Measurements from ENCODE around the gene XPO6.

XPO6 gene

GRCh38 chr16:28086186-28087139 lies 125.3 kb downstream of the XPO6 start:
- DNase-seq: no peak
- H3K9me3 ChIP-seq: no peaks in the 10 kb centered on the region
- no peaks in the 10 kb centered on the region for H3K4me1 ChIP-seq
- H3K4me3 ChIP-seq (ENCODE audit: low read depth, low read length): no peak overlapping the region
- no peak for TF ChIP-seq CTCF (IDR thresholded peaks at IDR 0.05; ENCODE audit: low read depth, low read length)
- no peaks in the 10 kb centered on the region for H3K27me3 ChIP-seq
- no peaks in the 10 kb centered on the region for H3K36me3 ChIP-seq

- DNase-seq: no peak
- no peaks in the 10 kb centered on the region for H3K27me3 ChIP-seq
- no peaks in the 10 kb centered on the region for H3K9me3 ChIP-seq
- no peaks in the 10 kb centered on the region for H3K4me1 ChIP-seq
- TF ChIP-seq CTCF (IDR thresholded peaks at IDR 0.05; ENCODE audit: low read depth, low read length): no peak
- no peaks in the 10 kb centered on the region for H3K36me3 ChIP-seq
- no peak overlapping the region for H3K4me3 ChIP-seq (ENCODE audit: low read depth, low read length)
Measured at GRCh38 chr16:28085389-28086171, 126.2 kb downstream of the XPO6 start.

GRCh38 chr16:28084209-28084608 lies 127.6 kb downstream of the XPO6 start:
- TF ChIP-seq CTCF (IDR thresholded peaks at IDR 0.05; ENCODE audit: low read depth, low read length): no peak
- DNase-seq: no peak
- H3K4me3 ChIP-seq (ENCODE audit: low read depth, low read length): no peak overlapping the region
- no peaks in the 10 kb centered on the region for H3K9me3 ChIP-seq
- H3K36me3 ChIP-seq: no peaks in the 10 kb centered on the region
- no peaks in the 10 kb centered on the region for H3K27me3 ChIP-seq
- no peaks in the 10 kb centered on the region for H3K4me1 ChIP-seq

- Histone ChIP-seq H3K4me1 (no peaks in the 10 kb centered on the region), H3K9me3 (no peaks in the 10 kb centered on the region), H3K4me3 (ENCODE audit: low read depth, low read length) (no peak overlapping the region), H3K27me3 (no peaks in the 10 kb centered on the region), H3K36me3 (no peaks in the 10 kb centered on the region)
- TF ChIP-seq CTCF (IDR thresholded peaks at IDR 0.05; ENCODE audit: low read depth, low read length): no peak
- no peak for DNase-seq
Measured at GRCh38 chr16:28082624-28083023, 129.1 kb downstream of the XPO6 start.

GRCh38 chr16:28081391-28081968 lies 130.3 kb downstream of the XPO6 start:
- no peak for TF ChIP-seq CTCF (IDR thresholded peaks at IDR 0.05; ENCODE audit: low read depth, low read length)
- Histone ChIP-seq H3K36me3 (no peaks in the 10 kb centered on the region), H3K27me3 (no peaks in the 10 kb centered on the region), H3K9me3 (no peaks in the 10 kb centered on the region), H3K4me1 (no peaks in the 10 kb centered on the region), H3K4me3 (ENCODE audit: low read depth, low read length) (no peak overlapping the region)
- no peak for DNase-seq
